Liver (tissue), 9 donors: ENCODE results near the gene CHST1. TPM values are rescaled to one million over a fixed set of nuclear protein-coding genes. Genes with fewer than 3 reads are reported as not detected.

Source experiments
- DNase-seq: peaks from one replicate; pipeline ENCODE4 v3.0.0-alpha.2; 2017; ENCODE audit warnings: low spot score
- H3K27ac ChIP-seq, 2 donors: one replicate each; pipeline ENCODE4 v1.7.0; 2013; ENCODE audit warnings: inconsistent platforms in 2 of 2, low read length in 2 of 2, control low read depth in 1 of 2, low read depth in 1 of 2, mild to moderate bottlenecking in 1 of 2
- H3K27me3 ChIP-seq, 4 donors: one replicate each; pipeline versions ENCODE4 v1.6.1 to v1.7.0; 2013; ENCODE audit warnings: low read length in 3 of 4, inconsistent platforms in 1 of 4, mild to moderate bottlenecking in 1 of 4, moderate library complexity in 1 of 4; ENCODE audit not compliant: control insufficient read depth in 4 of 4, insufficient read depth in 4 of 4
- H3K36me3 ChIP-seq, 4 donors: one replicate each; pipeline versions ENCODE4 v1.6.1 to v1.7.0; 2013; ENCODE audit warnings: low read length in 3 of 4, mild to moderate bottlenecking in 3 of 4, low read depth in 1 of 4, moderate library complexity in 1 of 4; ENCODE audit not compliant: control insufficient read depth in 4 of 4, insufficient read depth in 3 of 4
- H3K4me1 ChIP-seq, 4 donors: one replicate each; pipeline versions ENCODE4 v1.6.1 to v1.7.0; 2013; ENCODE audit warnings: low read length in 3 of 4, mild to moderate bottlenecking in 3 of 4, moderate library complexity in 1 of 4; ENCODE audit not compliant: control insufficient read depth in 4 of 4, insufficient read depth in 4 of 4
- H3K4me3 ChIP-seq, 3 donors: one replicate each; pipeline versions ENCODE4 v1.6.1 to v1.7.0; 2013; ENCODE audit warnings: low read length in 3 of 3, control low read depth in 1 of 3, low read depth in 1 of 3, mild to moderate bottlenecking in 1 of 3
- H3K9ac ChIP-seq, 2 donors: one replicate each; pipeline ENCODE4 v1.7.0; 2013; ENCODE audit warnings: low read length in 2 of 2, mild to moderate bottlenecking in 2 of 2, moderate library complexity in 2 of 2, control low read depth in 1 of 2, low read depth in 1 of 2
- H3K9me3 ChIP-seq, 4 donors: one replicate each; pipeline versions ENCODE4 v1.6.1 to v1.7.0; 2013; ENCODE audit warnings: low read length in 3 of 4; ENCODE audit not compliant: control insufficient read depth in 4 of 4
- FOXA1 ChIP-seq: IDR thresholded peaks from 2 replicates; pipeline ENCODE4 v1.6.1; 2016; ENCODE audit warnings: antibody characterized with exemption
- FOXA2 ChIP-seq: IDR thresholded peaks from 2 replicates; pipeline ENCODE4 v1.6.1; 2016; ENCODE audit warnings: antibody characterized with exemption
- GABPA ChIP-seq, 2 donors: IDR thresholded peaks in 1 of 2; conservative IDR thresholded peaks in 1 of 2; 2 replicates each; pipeline ENCODE4 v1.6.1; 2016; ENCODE audit warnings: antibody characterized with exemption in 2 of 2, mild to moderate bottlenecking in 1 of 2, moderate library complexity in 1 of 2
- NR2F2 ChIP-seq: IDR thresholded peaks from 2 replicates; pipeline ENCODE4 v1.6.1; 2016; ENCODE audit warnings: antibody characterized with exemption
- RAD21 ChIP-seq, 2 donors: IDR thresholded peaks; 2 replicates each; pipeline ENCODE4 v1.6.1; 2016; ENCODE audit warnings: antibody characterized with exemption in 2 of 2, mild to moderate bottlenecking in 2 of 2
- REST ChIP-seq: IDR thresholded peaks from 2 replicates; pipeline ENCODE4 v1.6.1; 2016; ENCODE audit warnings: antibody characterized with exemption, mild to moderate bottlenecking
- RXRA ChIP-seq, 2 donors: IDR thresholded peaks; 2 replicates each; pipeline ENCODE4 v1.6.1; 2017 to 2018; ENCODE audit warnings: antibody characterized with exemption in 2 of 2, mild to moderate bottlenecking in 1 of 2
- SP1 ChIP-seq: IDR thresholded peaks from 2 replicates; pipeline ENCODE4 v1.6.1; 2018; ENCODE audit warnings: antibody characterized with exemption, mild to moderate bottlenecking
- TAF1 ChIP-seq: conservative IDR thresholded peaks from 2 replicates; pipeline ENCODE4 v1.6.1; 2016; ENCODE audit warnings: antibody characterized with exemption, mild to moderate bottlenecking
- YY1 ChIP-seq: IDR thresholded peaks from 2 replicates; pipeline ENCODE4 v1.6.1; 2016; ENCODE audit warnings: antibody characterized with exemption, mild to moderate bottlenecking
- WGBS: extraction: QIAGEN DNeasy Blood & Tissue Kit; methylation state at CpG from one replicate; pipeline ENCODE4 v1.1.7; 2013; 5-methylcytosine and 5-hydroxymethylcytosine counted together
- polyA plus RNA-seq, 2 donors: library from polyadenylated mRNA; stranded (reverse) in 1 of 2; unstranded in 1 of 2; fragments of 200-250 nt in 1 of 2; fragments of >200 nt in 1 of 2; fragmentation: Nextera tagmentation in 1 of 2; extraction: Ambion mirVana in 1 of 2; gene quantifications; one replicate each; pipeline versions ENCODE4 v1.2.1 to v1.2.3, GENCODE V29; 2013 to 2015
- total RNA-seq, 2 donors: library from RNA; depleted of rRNA; stranded (reverse); fragments of >200 nt; gene quantifications; one replicate each; pipeline ENCODE4 v1.2.3, GENCODE V29; 2014
- TF ChIP-seq, protein P1 (sequence below): IDR thresholded peaks from 2 replicates; pipeline ENCODE4 v1.6.1; 2016; ENCODE audit warnings: antibody characterized with exemption
- donor health status: healthy.
- donor health status: healthy.
- donor health status: healthy.
- donor health status: healthy.
- donor health status: healthy.

The CHST1 gene
- total and polyA plus RNA-seq, 4 donors: 0.23 to 0.81 (median 0.45) TPM

DNA sequence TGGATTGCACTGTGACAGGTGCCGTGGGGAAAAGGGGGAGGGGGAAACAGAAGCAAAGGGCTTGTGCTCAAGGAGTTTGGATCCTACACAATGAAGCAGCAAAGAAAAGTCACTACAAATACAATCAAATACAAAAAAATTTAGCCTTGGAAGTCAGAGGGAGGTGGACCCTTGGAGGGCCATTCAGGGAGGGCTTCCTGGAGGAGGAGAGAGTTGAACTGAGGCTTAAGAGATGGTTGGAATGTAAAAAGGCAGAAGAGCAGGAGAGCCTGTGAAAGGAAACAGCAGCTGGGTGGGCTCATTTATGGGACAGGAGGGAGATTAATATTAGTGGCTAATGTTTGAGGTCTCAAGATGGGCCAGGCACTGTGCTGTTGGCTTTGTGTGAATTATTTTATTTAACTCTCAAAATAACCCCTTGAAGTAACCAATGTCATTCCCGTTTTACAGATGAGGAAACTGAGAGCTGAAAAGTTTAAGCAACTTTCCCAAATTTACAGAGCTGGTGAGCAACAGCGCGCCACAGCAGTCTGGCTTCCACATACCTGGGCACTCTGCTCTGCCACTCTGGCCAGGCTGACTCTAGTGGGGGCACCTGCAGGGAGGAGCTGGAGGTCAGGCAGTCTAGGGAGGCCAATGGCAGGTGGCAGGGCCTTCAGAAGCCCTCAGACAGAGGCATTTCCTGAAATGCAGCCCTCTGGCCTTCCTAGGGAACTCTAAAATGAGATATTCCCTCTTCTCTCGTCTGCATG, 2.7 kb upstream of the CHST1 start:
- TF ChIP-seq TAF1 (no peak), FOXA2 (no peak), GABPA (IDR thresholded peaks at IDR 0.05 in 1 of 2, conservative IDR thresholded peaks at IDR 0.05 in 1 of 2) (no peak), RXRA (IDR thresholded peaks at IDR 0.05) (no peak)
- peaks cover 0 to 2% (median 0%) of the 10 kb centered on the region in 4 donors for H3K27me3 ChIP-seq
- no peak overlapping the region for H3K4me3 ChIP-seq
- DNase-seq: no peak
- no peak overlapping the region for H3K27ac ChIP-seq
- peaks cover 0 to 2% (median 0%) of the 10 kb centered on the region in 4 donors for H3K36me3 ChIP-seq
- WGBS: 91% methylated on average over 5 of the region's 5 CpGs
- H3K4me1 ChIP-seq: peaks cover 10 to 17% (median 12%) of the 10 kb centered on the region in 4 donors
- no peak overlapping the region for H3K9ac ChIP-seq
- H3K9me3 ChIP-seq: no peaks in the 10 kb centered on the region

DNA sequence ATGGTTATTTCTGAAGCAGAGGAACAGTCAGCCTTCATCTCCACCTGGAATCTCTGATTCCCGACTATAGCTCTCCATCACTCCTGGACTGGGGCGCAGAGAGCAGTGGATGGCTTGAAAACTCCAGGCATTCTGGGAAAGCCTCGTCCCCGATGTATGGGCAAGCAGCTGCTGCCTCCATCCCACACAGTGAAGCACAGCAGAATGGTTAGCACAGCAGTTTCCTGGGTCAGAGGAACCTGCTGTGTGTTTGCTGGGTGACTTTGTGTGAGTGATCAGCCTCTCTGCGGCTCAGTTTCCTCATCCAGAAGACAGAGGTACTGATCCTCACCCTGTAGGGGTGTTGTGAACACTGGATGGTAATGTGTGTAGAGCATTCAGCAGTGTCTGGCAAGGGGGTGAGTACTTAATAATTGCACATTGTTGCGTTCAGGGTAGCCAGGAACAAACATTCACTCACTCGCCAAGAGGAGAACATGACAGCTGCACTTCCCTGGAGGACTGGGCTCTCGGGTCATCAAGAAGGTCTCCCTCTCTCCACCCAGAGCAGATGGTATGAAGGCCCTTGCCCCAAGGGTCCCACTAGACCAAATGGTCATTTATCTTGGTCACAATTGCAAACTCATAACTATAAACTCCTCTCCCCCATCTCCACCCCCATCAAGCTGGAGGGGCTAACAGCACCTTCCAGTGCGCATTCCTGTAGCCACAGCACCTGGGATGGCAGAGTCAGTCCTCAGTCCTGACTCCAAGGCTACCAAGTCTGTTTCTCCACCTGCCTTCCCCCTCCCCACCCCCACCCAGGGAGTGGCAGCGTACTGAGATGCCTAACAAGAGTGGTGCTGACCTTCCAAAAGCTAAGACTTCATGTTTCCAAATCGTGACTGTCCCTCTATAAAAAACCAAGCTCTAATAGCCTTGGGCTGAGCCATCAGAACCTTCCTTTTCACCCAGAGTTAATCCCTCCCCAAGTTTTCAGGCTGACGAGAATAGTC, 1.5 kb upstream of the CHST1 start:
- Histone ChIP-seq H3K4me3 (no peak overlapping the region), H3K9me3 (no peaks in the 10 kb centered on the region), H3K36me3 (peaks cover 0 to 2% (median 0%) of the 10 kb centered on the region in 4 donors), H3K4me1 (peaks cover 10 to 17% (median 12%) of the 10 kb centered on the region in 4 donors), H3K27me3 (peaks cover 0 to 6% (median 0%) of the 10 kb centered on the region in 4 donors), H3K9ac (no peak overlapping the region), H3K27ac (no peak overlapping the region)
- no peak for DNase-seq
- WGBS: 74% methylated on average over 12 of the region's 12 CpGs
- no peak for TF ChIP-seq FOXA1
- TF ChIP-seq, protein P1, sequence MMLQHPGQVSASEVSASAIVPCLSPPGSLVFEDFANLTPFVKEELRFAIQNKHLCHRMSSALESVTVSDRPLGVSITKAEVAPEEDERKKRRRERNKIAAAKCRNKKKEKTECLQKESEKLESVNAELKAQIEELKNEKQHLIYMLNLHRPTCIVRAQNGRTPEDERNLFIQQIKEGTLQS: no peak
- TF ChIP-seq YY1: no peak
- TF ChIP-seq RXRA (IDR thresholded peaks at IDR 0.05): no peak
- no peak for TF ChIP-seq RAD21 (IDR thresholded peaks at IDR 0.05)
- no peak for TF ChIP-seq SP1
- no peak for TF ChIP-seq REST
- no peak for TF ChIP-seq NR2F2
